IPS-NIHi7 (cell line): ENCODE data around the gene ATP1B2.
"Not testable (repeated sequence)": the region's sequence is repeated elsewhere in the genome, so short reads cannot be mapped to it uniquely, and the experiment has no call there.

Experiments
- DNase-seq: peaks from one replicate; pipeline ENCODE4 v3.0.0; 2012; ENCODE audit warnings: mixed read lengths; ENCODE audit errors: extremely low spot score

Gene ATP1B2

GRCh38 chr17:7634384-7634783, 16.3 kb upstream of the ATP1B2 start:
- DNase-seq: peak; percentile 85

GRCh38 chr17:7636163-7636562, 14.6 kb upstream of the ATP1B2 start:
- peak; percentile 11 for DNase-seq

- DNase-seq: no peak
Measured at GRCh38 chr17:7640783-7641182, 9.9 kb upstream of the ATP1B2 start.

GRCh38 chr17:7641635-7642034, 9.1 kb upstream of the ATP1B2 start:
- DNase-seq: not testable (repeated sequence)

GRCh38 chr17:7644775-7645174, 6.0 kb upstream of the ATP1B2 start:
- no peak for DNase-seq

- DNase-seq: no peak
Measured at GRCh38 chr17:7646457-7646856, 4.3 kb upstream of the ATP1B2 start.

- DNase-seq: no peak
Measured at GRCh38 chr17:7647018-7647417, 3.7 kb upstream of the ATP1B2 start.

GRCh38 chr17:7651097-7651664, 455 bp downstream of the ATP1B2 start:
- DNase-seq: no peak

GRCh38 chr17:7651665-7652387, 1.1 kb downstream of the ATP1B2 start:
- peak; percentile 43 for DNase-seq

- no peak for DNase-seq
Measured at GRCh38 chr17:7652388-7653356, 1.9 kb downstream of the ATP1B2 start.

GRCh38 chr17:7654832-7655540, 4.3 kb downstream of the ATP1B2 start:
- DNase-seq: no peak

GRCh38 chr17:7655541-7655840, 4.8 kb downstream of the ATP1B2 start:
- no peak for DNase-seq

- DNase-seq: peak; percentile 86
Measured at GRCh38 chr17:7656958-7657609, 6.4 kb downstream of the ATP1B2 start.

- DNase-seq: no peak
Measured at GRCh38 chr17:7667656-7668406, 17.1 kb downstream of the ATP1B2 start.

GRCh38 chr17:7668482-7668881, 17.8 kb downstream of the ATP1B2 start:
- no peak for DNase-seq

GRCh38 chr17:7673239-7673638, 22.5 kb downstream of the ATP1B2 start:
- DNase-seq: no peak

GRCh38 chr17:7674934-7675333, 24.2 kb downstream of the ATP1B2 start:
- no peak for DNase-seq

GRCh38 chr17:7676533-7676932, 25.8 kb downstream of the ATP1B2 start:
- DNase-seq: peak; percentile 41

GRCh38 chr17:7677388-7678067, 26.8 kb downstream of the ATP1B2 start:
- DNase-seq: peak; percentile 69

- DNase-seq: no peak
Measured at GRCh38 chr17:7684851-7685532, 34.3 kb downstream of the ATP1B2 start.
